ENCODE measurements around the gene SLC39A13.
"Not testable (repeated sequence)": the region's sequence is repeated elsewhere in the genome, so short reads cannot be mapped to it uniquely, and the experiment has no call there.

The SLC39A13 gene

GRCh38 chr11:47451990-47452389, 43.6 kb downstream of the SLC39A13 start:
- no peak overlapping the region for H3K27ac ChIP-seq
- H3K36me3 ChIP-seq = no peaks in the 10 kb centered on the region
- no peaks in the 10 kb centered on the region for H3K4me1 ChIP-seq
- DNase-seq = no peak
- H3K27me3 ChIP-seq = no peaks in the 10 kb centered on the region
- no peaks in the 10 kb centered on the region for H3K9me3 ChIP-seq
- H3K4me3 ChIP-seq = no peak overlapping the region
- intact Hi-C loops (cut with DNase I; ENCODE audit: low total_unique reads) = no loop called here
- TF ChIP-seq CTCF (IDR thresholded peaks at IDR 0.05) = no peak

- intact Hi-C loops (cut with DNase I; ENCODE audit: low total_unique reads) = no loop called here
- H3K4me3 ChIP-seq = no peak overlapping the region
Observed at GRCh38 chr11:47453365-47453764, 45.0 kb downstream of the SLC39A13 start.

GRCh38 chr11:47454258-47454671, 45.9 kb downstream of the SLC39A13 start:
- intact Hi-C loops (cut with DNase I; ENCODE audit: low total_unique reads); H3K4me1 ChIP-seq; H3K4me3 ChIP-seq; H3K9me3 ChIP-seq; H3K36me3 ChIP-seq; H3K27ac ChIP-seq; H3K27me3 ChIP-seq: not testable (repeated sequence)
- TF ChIP-seq CTCF (IDR thresholded peaks at IDR 0.05) = peak; percentile 66 to 79
- DNase-seq = peak; percentile 81 to 85

More at GRCh38 chr11:47453365-47453764, 45.0 kb downstream of the SLC39A13 start:
- no peak for DNase-seq
- Histone ChIP-seq H3K36me3 (no peaks in the 10 kb centered on the region), H3K27me3 (no peaks in the 10 kb centered on the region), H3K9me3 (no peaks in the 10 kb centered on the region), H3K4me1 (no peaks in the 10 kb centered on the region), H3K27ac (no peak overlapping the region)
- no peak for TF ChIP-seq CTCF (IDR thresholded peaks at IDR 0.05)

- no peak overlapping the region for H3K27ac ChIP-seq
- peaks cover 0 to 28% (median 4%) of the 10 kb centered on the region in 3 donors for H3K36me3 ChIP-seq
- no peaks in the 10 kb centered on the region for H3K9me3 ChIP-seq
- no peak overlapping the region for H3K4me3 ChIP-seq
- intact Hi-C loops (cut with DNase I; ENCODE audit: low total_unique reads) = no loop called here
- H3K4me1 ChIP-seq = peaks cover 0 to 8% (median 0%) of the 10 kb centered on the region in 4 donors
- no peak for DNase-seq
- no peak for TF ChIP-seq CTCF (IDR thresholded peaks at IDR 0.05)
- H3K27me3 ChIP-seq = no peaks in the 10 kb centered on the region
Observed at GRCh38 chr11:47460571-47461235, 52.3 kb downstream of the SLC39A13 start.

- intact Hi-C loops (cut with DNase I; ENCODE audit: low total_unique reads) = no loop called here
- Histone ChIP-seq H3K4me3 (no peak overlapping the region), H3K27ac (no peak overlapping the region), H3K36me3 (peaks cover 0 to 28% (median 4%) of the 10 kb centered on the region in 3 donors), H3K27me3 (no peaks in the 10 kb centered on the region), H3K4me1 (peaks cover 0 to 19% (median 4%) of the 10 kb centered on the region in 4 donors), H3K9me3 (no peaks in the 10 kb centered on the region)
- no peak for TF ChIP-seq CTCF (IDR thresholded peaks at IDR 0.05)
- no peak for DNase-seq
Observed at GRCh38 chr11:47461876-47462275, 53.5 kb downstream of the SLC39A13 start.
